B cell (primary cell): ENCODE results near the gene AOC3. TPM values are rescaled to one million over a fixed set of nuclear protein-coding genes. Genes with fewer than 3 reads are reported as not detected.

Experiments
- ATAC-seq: fragments of 200-7000 bp; cut with Tn5 transposase; one replicate; pipeline ENCODE4 v1.10.0; 2021; ENCODE audit warnings: low read depth, mild to moderate bottlenecking, moderate number of reproducible peaks, moderate library complexity
- CTCF ChIA-PET: fragments of 350-600 bp; sonication (Branson Sonifier 250); formaldehyde crosslinking; loops from one replicate; lab custom pipeline; 2021; ENCODE audit warnings: antibody characterized with exemption, inconsistent platforms; lab: Charles Lee
- POLR2A ChIA-PET: fragments of 350-600 bp; sonication (Branson Sonifier 250); formaldehyde crosslinking; loops from one replicate; lab custom pipeline; 2021; ENCODE audit warnings: antibody characterized with exemption; lab: Charles Lee
- DNase-seq: peaks from one replicate; pipeline ENCODE4 v3.0.0; 2013
- H2AFZ ChIP-seq: 2 replicates; pipeline ENCODE4 v1.6.1; 2012; ENCODE audit warnings: mild to moderate bottlenecking, low read depth, low read length; ENCODE audit not compliant: insufficient read depth, poor library complexity, severe bottlenecking
- H3K27ac ChIP-seq, 2 donors: 1 replicate in 1 of 2; 2 replicates in 1 of 2; pipeline ENCODE4 v1.5.1; 2012 to 2013; ENCODE audit warnings: low read length in 2 of 2, mild to moderate bottlenecking in 2 of 2, moderate library complexity in 1 of 2
- H3K27me3 ChIP-seq, 4 experiments: fragments of 200-600 bp in 1 of 4; sonication (generic) in 1 of 4; replicated peaks in 1 of 4; 1 replicate in 2 of 4; 2 replicates in 2 of 4; pipeline versions ENCODE4 v1.6.1 to v1.7.0; 2013 to 2016; ENCODE audit warnings: low read length in 3 of 4, mild to moderate bottlenecking in 2 of 4, mixed read lengths in 1 of 4, moderate library complexity in 1 of 4; ENCODE audit not compliant: insufficient read depth in 4 of 4, control insufficient read depth in 3 of 4; ENCODE audit errors: control extremely low read depth in 1 of 4
- H3K36me3 ChIP-seq, 2 experiments: replicated peaks in 1 of 2; 1 replicate in 1 of 2; 2 replicates in 1 of 2; pipeline versions ENCODE4 v1.6.1 to v1.7.1; 2013; ENCODE audit warnings: low read length in 1 of 2; ENCODE audit not compliant: insufficient read depth in 2 of 2, control insufficient read depth in 1 of 2; ENCODE audit errors: control extremely low read depth in 1 of 2, extremely low read depth in 1 of 2
- H3K4me1 ChIP-seq, 2 donors: fragments of 200-600 bp in 1 of 2; sonication (generic) in 1 of 2; 1 replicate in 1 of 2; 2 replicates in 1 of 2; pipeline versions ENCODE4 v1.5.1 to v1.6.1; 2013 to 2017; ENCODE audit warnings: low read length in 2 of 2; ENCODE audit not compliant: control insufficient read depth in 2 of 2, insufficient read depth in 2 of 2
- H3K4me2 ChIP-seq: replicated peaks from 2 replicates; pipeline ENCODE3; 2012; ENCODE audit warnings: mild to moderate bottlenecking, low read depth, low read length; ENCODE audit not compliant: poor library complexity, severe bottlenecking
- H3K4me3 ChIP-seq, 5 experiments: fragments of 200-600 bp in 1 of 5; sonication (generic) in 1 of 5; 1 replicate in 3 of 5; 2 replicates in 2 of 5; pipeline versions ENCODE4 v1.5.1 to v1.7.0; 2011 to 2016; ENCODE audit warnings: low read length in 4 of 5, mild to moderate bottlenecking in 4 of 5, low read depth in 2 of 5, control low read depth in 1 of 5, moderate library complexity in 1 of 5; ENCODE audit not compliant: insufficient read depth in 1 of 5; ENCODE audit errors: control extremely low read depth in 1 of 5, extremely low read depth in 1 of 5
- H3K79me2 ChIP-seq: fragments of 200-600 bp; sonication (generic); one replicate; pipeline ENCODE4 v1.6.0; 2016; ENCODE audit warnings: low read length; ENCODE audit not compliant: control insufficient read depth, insufficient read depth
- H3K9ac ChIP-seq: fragments of 200-600 bp; sonication (generic); 2 replicates; pipeline ENCODE4 v1.6.1; 2017; ENCODE audit warnings: mild to moderate bottlenecking, low read length, moderate library complexity
- H3K9me3 ChIP-seq, 3 donors: one replicate each; pipeline versions ENCODE4 v1.6.1 to v1.7.1; 2013; ENCODE audit warnings: low read length in 2 of 3; ENCODE audit not compliant: control insufficient read depth in 2 of 3, insufficient read depth in 1 of 3; ENCODE audit errors: control extremely low read depth in 1 of 3
- H4K20me1 ChIP-seq: 2 replicates; pipeline ENCODE4 v1.6.0; 2012; ENCODE audit warnings: mild to moderate bottlenecking, low read length; ENCODE audit not compliant: insufficient read depth, control insufficient read depth, poor library complexity, severe bottlenecking
- H3K27ac Mint-ChIP-seq: one replicate; pipeline ENCODE4 v1.8.0; 2021; ENCODE audit warnings: mixed read lengths
- H3K27me3 Mint-ChIP-seq: one replicate; pipeline ENCODE4 v1.8.0; 2021; ENCODE audit warnings: mixed read lengths
- H3K4me1 Mint-ChIP-seq: one replicate; pipeline ENCODE4 v1.8.0; 2021; ENCODE audit warnings: mixed read lengths
- H3K4me3 Mint-ChIP-seq: one replicate; pipeline ENCODE4 v1.8.0; 2021; ENCODE audit warnings: mixed read lengths
- H3K9me3 Mint-ChIP-seq: one replicate; pipeline ENCODE4 v1.8.0; 2022; ENCODE audit warnings: mixed read lengths; ENCODE audit not compliant: insufficient read depth
- EZH2 ChIP-seq: IDR thresholded peaks from 2 replicates; pipeline ENCODE4 v1.6.1; 2012; ENCODE audit warnings: borderline replicate concordance, low read depth, mild to moderate bottlenecking, moderate library complexity, low read length; ENCODE audit not compliant: insufficient read depth, poor library complexity, severe bottlenecking
- WGBS: methylation state at CpG from one replicate; pipeline ENCODE4 v1.1.5; 2013; ENCODE audit warnings: missing lambda C conversion rate; ENCODE audit not compliant: insufficient coverage; 5-methylcytosine and 5-hydroxymethylcytosine counted together
- intact Hi-C: fragments of 100-400 bp; cut with micrococcal nuclease; formaldehyde crosslinking; loops from one replicate; pipeline ENCODE4 v1.10.0; 2022
- polyA plus RNA-seq: library from polyadenylated mRNA; depleted of rRNA; stranded (reverse); fragments of >200 nt; gene quantifications from 2 replicates; pipeline ENCODE4 v1.2.3, GENCODE V29; 2012
- total RNA-seq, 2 donors: library from RNA; stranded (reverse); fragments of 120-200 nt in 1 of 2; gene quantifications; 1 replicate in 1 of 2; 2 replicates in 1 of 2; pipeline versions ENCODE4 v1.2.3 to v1.2.4, GENCODE V29; 2013 to 2022
- TF ChIP-seq, protein P1 (sequence below): fragments of 200-600 bp; IDR thresholded peaks from one replicate; pipeline ENCODE4 v1.8.0; 2022; ENCODE audit warnings: antibody characterized with exemption, mild to moderate bottlenecking

AOC3 gene
- total and polyA plus RNA-seq, 2 donors (not counting 1 experiment from before 2014, with no cell fraction given): 1.2 to 1.5 TPM

DNA sequence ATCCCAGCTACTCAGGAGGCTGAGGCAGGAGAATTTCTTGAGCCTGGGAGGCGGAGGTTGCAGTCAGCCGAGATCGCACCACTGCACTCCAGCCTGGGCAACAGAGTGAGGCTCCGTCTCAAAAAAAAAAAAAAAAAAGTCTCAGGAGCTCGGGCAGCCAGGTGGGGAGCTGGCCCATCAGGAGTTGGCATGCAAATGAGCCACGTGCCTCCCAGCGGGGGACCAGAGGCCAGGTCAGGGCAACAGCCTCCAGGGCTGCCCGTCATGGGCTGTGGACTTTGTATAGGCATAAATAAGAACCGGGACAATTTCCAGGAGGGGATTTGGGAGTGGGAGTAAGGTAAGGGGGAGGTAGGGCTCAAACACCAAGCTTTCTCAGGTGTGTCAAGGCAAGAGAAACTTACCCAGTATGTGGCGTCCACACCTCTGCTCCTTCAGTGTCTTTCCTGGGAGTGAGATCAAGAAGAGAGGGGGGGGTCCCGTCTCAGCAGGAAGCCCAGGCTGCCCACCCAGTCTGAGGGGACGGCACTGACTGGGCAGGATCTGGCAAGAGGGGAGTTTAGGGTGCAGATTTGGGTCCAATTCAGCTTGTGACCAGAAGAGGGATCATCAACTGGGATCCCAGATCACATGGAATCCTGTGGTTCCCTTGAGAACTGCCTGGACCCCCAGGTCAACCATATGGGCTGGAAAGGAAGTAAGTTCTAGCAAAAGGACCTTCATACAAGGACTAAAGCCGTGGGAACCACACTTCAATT lies 27.3 kb downstream of the AOC3 start:
- Histone ChIP-seq H3K9ac (no peak overlapping the region), H3K79me2 (no peaks in the 10 kb centered on the region), H3K9me3 (no peaks in the 10 kb centered on the region), H3K4me3 (no peak overlapping the region), H3K4me1 (no peaks in the 10 kb centered on the region), H3K27me3 (peaks cover 0 to 6% (median 0%) of the 10 kb centered on the region in 4 experiments), H4K20me1 (no peaks in the 10 kb centered on the region), H3K27ac (no peak overlapping the region), H2AFZ (no peak overlapping the region), H3K36me3 (no peaks in the 10 kb centered on the region), H3K4me2 (no peak overlapping the region)
- Mint-ChIP-seq H3K27me3 (peaks cover 27% of the 10 kb centered on the region), H3K4me3 (no peak overlapping the region), H3K9me3 (no peaks in the 10 kb centered on the region), H3K27ac (no peak overlapping the region), H3K4me1 (no peaks in the 10 kb centered on the region)
- POLR2A ChIA-PET: no interaction called here
- TF ChIP-seq, protein P1, sequence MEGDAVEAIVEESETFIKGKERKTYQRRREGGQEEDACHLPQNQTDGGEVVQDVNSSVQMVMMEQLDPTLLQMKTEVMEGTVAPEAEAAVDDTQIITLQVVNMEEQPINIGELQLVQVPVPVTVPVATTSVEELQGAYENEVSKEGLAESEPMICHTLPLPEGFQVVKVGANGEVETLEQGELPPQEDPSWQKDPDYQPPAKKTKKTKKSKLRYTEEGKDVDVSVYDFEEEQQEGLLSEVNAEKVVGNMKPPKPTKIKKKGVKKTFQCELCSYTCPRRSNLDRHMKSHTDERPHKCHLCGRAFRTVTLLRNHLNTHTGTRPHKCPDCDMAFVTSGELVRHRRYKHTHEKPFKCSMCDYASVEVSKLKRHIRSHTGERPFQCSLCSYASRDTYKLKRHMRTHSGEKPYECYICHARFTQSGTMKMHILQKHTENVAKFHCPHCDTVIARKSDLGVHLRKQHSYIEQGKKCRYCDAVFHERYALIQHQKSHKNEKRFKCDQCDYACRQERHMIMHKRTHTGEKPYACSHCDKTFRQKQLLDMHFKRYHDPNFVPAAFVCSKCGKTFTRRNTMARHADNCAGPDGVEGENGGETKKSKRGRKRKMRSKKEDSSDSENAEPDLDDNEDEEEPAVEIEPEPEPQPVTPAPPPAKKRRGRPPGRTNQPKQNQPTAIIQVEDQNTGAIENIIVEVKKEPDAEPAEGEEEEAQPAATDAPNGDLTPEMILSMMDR: no peak
- TF ChIP-seq EZH2: no peak
- 73% methylated on average over 11 of the region's 13 CpGs for WGBS
- no peak for ATAC-seq
- CTCF ChIA-PET: no interaction called here
- intact Hi-C loops: no loop called here
- no peak for DNase-seq

DNA sequence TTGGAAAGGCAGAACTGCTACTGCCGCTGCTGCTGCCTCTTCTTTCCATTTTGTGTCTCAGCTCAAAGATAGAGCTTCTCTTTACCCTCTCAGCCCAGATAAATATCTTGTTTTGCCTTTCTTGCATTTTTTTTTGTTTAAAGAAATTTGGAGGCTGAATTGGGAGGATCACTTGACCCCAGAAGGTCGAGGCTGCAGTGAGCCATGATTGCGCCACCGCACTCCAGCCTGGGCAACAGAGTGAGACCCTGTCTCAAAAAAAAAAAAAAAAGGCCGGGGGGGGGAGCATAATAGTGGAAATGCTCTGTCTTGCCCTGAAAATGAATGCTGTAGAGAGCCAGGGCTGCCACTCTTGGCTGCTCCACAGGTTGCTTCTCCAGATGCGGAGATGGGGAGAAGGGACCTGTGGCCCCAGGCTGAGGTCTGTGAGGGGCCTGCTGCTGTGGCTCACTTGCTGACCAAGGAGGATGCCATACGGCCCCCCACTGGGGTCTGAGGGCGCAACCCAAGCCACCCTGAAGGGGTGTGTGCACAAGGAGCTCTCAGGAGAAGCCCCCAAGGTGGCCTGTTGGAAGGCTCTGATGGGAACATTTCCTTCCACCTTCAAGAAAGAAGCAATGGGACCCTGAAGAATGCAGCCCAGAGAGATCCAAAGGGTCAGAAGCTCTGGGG lies 28.1 kb downstream of the AOC3 start:
- H3K4me2 ChIP-seq: no peak overlapping the region
- no peaks in the 10 kb centered on the region for H3K9me3 ChIP-seq
- H3K27ac ChIP-seq: no peak overlapping the region
- no peak overlapping the region for H3K27ac Mint-ChIP-seq
- H3K79me2 ChIP-seq: no peaks in the 10 kb centered on the region
- DNase-seq (no peak), ATAC-seq (no peak)
- peaks cover 0 to 6% (median 0%) of the 10 kb centered on the region in 4 experiments for H3K27me3 ChIP-seq
- CTCF ChIA-PET: no interaction called here
- intact Hi-C loops: no loop called here
- H3K27me3 Mint-ChIP-seq: peaks cover 25% of the 10 kb centered on the region
- H2AFZ ChIP-seq: no peak overlapping the region
- POLR2A ChIA-PET: no interaction called here
- H3K4me1 ChIP-seq: no peaks in the 10 kb centered on the region
- no peaks in the 10 kb centered on the region for H3K36me3 ChIP-seq
- H3K9ac ChIP-seq: no peak overlapping the region
- H3K9me3 Mint-ChIP-seq: no peaks in the 10 kb centered on the region
- H3K4me3 Mint-ChIP-seq: no peak overlapping the region
- H3K4me1 Mint-ChIP-seq: no peaks in the 10 kb centered on the region
- H3K4me3 ChIP-seq: no peak overlapping the region
- TF ChIP-seq, protein P1: no peak
- TF ChIP-seq EZH2: no peak
- 94% methylated on average over 6 of the region's 8 CpGs for WGBS
- H4K20me1 ChIP-seq: no peaks in the 10 kb centered on the region
